Type B pancreatic cell (in vitro differentiated cells): ENCODE data around the gene PCP4L1. TPM values are rescaled to one million over a fixed set of nuclear protein-coding genes. Genes with fewer than 3 reads are reported as not detected.

Experiments used
- DNase-seq: peaks from one replicate; pipeline ENCODE4 v3.0.0; 2021; ENCODE audit warnings: mixed read lengths; ENCODE audit not compliant: unreplicated experiment; ENCODE audit errors: extremely low spot score
- H3K27ac Mint-ChIP-seq: 2 replicates; pipeline ENCODE4 v1.8.0; 2021; ENCODE audit warnings: mild to moderate bottlenecking, mixed read lengths
- H3K27me3 Mint-ChIP-seq: 2 replicates; pipeline ENCODE4 v1.8.0; 2021; ENCODE audit warnings: mixed read lengths
- H3K36me3 Mint-ChIP-seq: 2 replicates; pipeline ENCODE4 v1.8.0; 2021; ENCODE audit warnings: mixed read lengths
- H3K4me1 Mint-ChIP-seq: one replicate; pipeline ENCODE4 v1.8.0; 2021; ENCODE audit warnings: mixed read lengths; ENCODE audit not compliant: unreplicated experiment
- H3K4me3 Mint-ChIP-seq: 2 replicates; pipeline ENCODE4 v1.8.0; 2021; ENCODE audit warnings: mild to moderate bottlenecking, mixed read lengths
- H3K9me3 Mint-ChIP-seq: 2 replicates; pipeline ENCODE4 v1.8.0; 2021; ENCODE audit warnings: mixed read lengths
- CTCF ChIP-seq: fragments of 200-600 bp; sonication (generic); conservative IDR thresholded peaks from 2 replicates; pipeline ENCODE4 v1.5.0; 2021; ENCODE audit warnings: antibody characterized with exemption, mild to moderate bottlenecking
- total RNA-seq: library from RNA; stranded (reverse); gene quantifications from 2 replicates; pipeline ENCODE4 v1.2.1, GENCODE V29; 2021; ENCODE audit warnings: low replicate concordance

The PCP4L1 gene
- total RNA-seq, 1 donor from 2014 or later, result 1.0 TPM

- no peaks in the 10 kb centered on the region for H3K9me3 Mint-ChIP-seq
- no peak for DNase-seq
- peaks cover 6% of the 10 kb centered on the region for H3K27me3 Mint-ChIP-seq
- no peak overlapping the region for H3K27ac Mint-ChIP-seq
- TF ChIP-seq CTCF, result no peak
- peak overlapping the region; percentile 98 for H3K4me3 Mint-ChIP-seq
- H3K36me3 Mint-ChIP-seq, result no peaks in the 10 kb centered on the region
- peaks cover 15% of the 10 kb centered on the region for H3K4me1 Mint-ChIP-seq
These were observed 46.7 kb downstream of the PCP4L1 start for GRCh38 chr1:161304927-161305866.

GRCh38 chr1:161305867-161306519 is 47.4 kb downstream of the PCP4L1 start:
- H3K4me3 Mint-ChIP-seq, result peak overlapping the region; percentile 98
- peak; percentile 80 for DNase-seq
- peak; percentile 46 for TF ChIP-seq CTCF
- peak overlapping the region; percentile 77 for H3K27ac Mint-ChIP-seq
- H3K9me3 Mint-ChIP-seq, result no peaks in the 10 kb centered on the region
- H3K4me1 Mint-ChIP-seq, result peaks cover 15% of the 10 kb centered on the region
- no peaks in the 10 kb centered on the region for H3K36me3 Mint-ChIP-seq
- H3K27me3 Mint-ChIP-seq, result peaks cover 11% of the 10 kb centered on the region

GRCh38 chr1:161307230-161307768 is 48.8 kb downstream of the PCP4L1 start:
- H3K36me3 Mint-ChIP-seq, result no peaks in the 10 kb centered on the region
- TF ChIP-seq CTCF, result no peak
- H3K9me3 Mint-ChIP-seq, result no peaks in the 10 kb centered on the region
- H3K27ac Mint-ChIP-seq, result no peak overlapping the region
- peak overlapping the region; percentile 61 for H3K4me3 Mint-ChIP-seq
- DNase-seq, result no peak
- H3K27me3 Mint-ChIP-seq, result peaks cover 11% of the 10 kb centered on the region
- H3K4me1 Mint-ChIP-seq, result peaks cover 15% of the 10 kb centered on the region

- no peak overlapping the region for H3K27ac Mint-ChIP-seq
These were observed 49.5 kb downstream of the PCP4L1 start for GRCh38 chr1:161307892-161308638.

More at GRCh38 chr1:161307892-161308638, 49.5 kb downstream of the PCP4L1 start:
- Mint-ChIP-seq H3K4me1 (peaks cover 15% of the 10 kb centered on the region), H3K4me3 (peak overlapping the region; percentile 37), H3K9me3 (no peaks in the 10 kb centered on the region), H3K36me3 (no peaks in the 10 kb centered on the region), H3K27me3 (peaks cover 11% of the 10 kb centered on the region)
- TF ChIP-seq CTCF, result no peak
- DNase-seq, result no peak
